ENCODE measurements around the gene MZT2B. TPM values are rescaled to one million over a fixed set of nuclear protein-coding genes. Genes with fewer than 3 reads are reported as not detected.
"Not testable (repeated sequence)": the region's sequence is repeated elsewhere in the genome, so short reads cannot be mapped to it uniquely, and the experiment has no call there.

MZT2B gene
- total and polyA plus RNA-seq, 2 of the 8 experiments (the other 6 are each of a cell fraction or from before 2014, with no cell fraction given), result 90.3 to 151 TPM

DNA sequence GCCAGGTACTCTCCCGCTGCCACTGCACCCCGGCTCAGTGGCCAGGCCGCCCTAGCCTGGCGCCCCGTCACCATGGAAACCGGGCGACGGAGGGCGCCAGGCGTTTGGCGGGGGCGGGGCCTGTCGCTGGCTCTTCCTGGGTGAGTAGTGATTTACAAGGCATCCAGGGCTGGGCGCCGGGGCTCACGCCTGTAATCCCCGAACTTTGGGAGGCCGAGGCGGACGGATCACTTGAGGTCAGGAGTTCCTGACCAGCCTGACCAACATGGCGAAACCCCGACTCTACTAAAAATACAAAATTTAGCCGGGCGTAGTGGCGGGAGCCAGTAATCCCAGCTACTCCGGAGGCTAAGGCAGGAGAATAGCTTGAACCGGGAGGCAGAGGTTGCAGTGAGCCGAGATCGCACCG is 37.1 kb upstream of the MZT2B start, which contains the start of gene CCDC74B:
Gene CCDC74B, minus strand, starts transcription at position 107 of the 409 bp plus-strand sequence. CDS start 116 bp downstream, outside the sequence.
- Histone ChIP-seq H3K4me3 (ENCODE audit: extremely low read depth in 1 of 4, insufficient read depth in 2 of 4, low read depth in 3 of 4, low read length in 4 of 4) (peak within 1 kb of the TSS in 3 of 4 experiments; percentile 17 to 53 (median 28); a peak in 6 of 8 replicates), H3K4me2 (ENCODE audit: insufficient read depth in 1 of 2, low read depth in 2 of 2, low read length in 2 of 2) (peak within 1 kb of the TSS; percentile 51 to 56)
- H3K27ac ChIP-seq (ENCODE audit: low read depth, low read length); H2BK120ac ChIP-seq (replicated peaks; ENCODE audit: low read depth, low read length); H2AFZ ChIP-seq (ENCODE audit: low read length); FAIRE-seq; H3K9ac ChIP-seq (replicated peaks in 1 of 4; ENCODE audit: extremely low read depth in 1 of 4, low read depth in 3 of 4, low read length in 3 of 4); H3K4me1 ChIP-seq (replicated peaks in 1 of 4; ENCODE audit: control insufficient read depth in 3 of 4, insufficient read depth in 4 of 4, low read length in 3 of 4); H3K23me2 ChIP-seq (ENCODE audit: low read depth, low read length); H3K23ac ChIP-seq (ENCODE audit: insufficient read length); H2BK20ac ChIP-seq (ENCODE audit: low read length); H3K14ac ChIP-seq (ENCODE audit: insufficient read length); H3K4ac ChIP-seq (replicated peaks; ENCODE audit: insufficient read length, low read depth, low read length); H3K79me2 ChIP-seq (ENCODE audit: control insufficient read depth in 1 of 2, insufficient read depth in 2 of 2, low read length in 2 of 2); H2BK15ac ChIP-seq (ENCODE audit: low read length); H2BK5ac ChIP-seq (ENCODE audit: low read depth, low read length); H4K5ac ChIP-seq (ENCODE audit: insufficient read length, low read depth, low read length); H3K79me1 ChIP-seq (ENCODE audit: low read depth, low read length); H4K20me1 ChIP-seq (replicated peaks in 1 of 2; ENCODE audit: control insufficient read depth in 1 of 2, insufficient read depth in 2 of 2, low read length in 2 of 2); H4K8ac ChIP-seq (ENCODE audit: extremely low read depth, insufficient read depth, low read length); H3K36me3 ChIP-seq (ENCODE audit: control insufficient read depth in 2 of 4, insufficient read depth in 4 of 4, low read length in 3 of 4); H3K9me3 ChIP-seq (ENCODE audit: insufficient read depth in 2 of 2, low read depth in 1 of 2, low read length in 1 of 2); H3K27me3 ChIP-seq (replicated peaks in 1 of 4; ENCODE audit: control insufficient read depth in 3 of 4, extremely low read depth in 1 of 4, insufficient read depth in 3 of 4, low read length in 3 of 4); H3K18ac ChIP-seq (ENCODE audit: extremely low read depth, low read length); H4K91ac ChIP-seq (replicated peaks; ENCODE audit: insufficient read length, low read length); H2AK5ac ChIP-seq (ENCODE audit: low read depth, low read length); H2BK12ac ChIP-seq (ENCODE audit: low read depth, low read length); H3K56ac ChIP-seq (replicated peaks; ENCODE audit: insufficient read length, low read depth, low read length): not testable (repeated sequence)
- ChIA-PET CTCF (ENCODE audit: partially characterized antibody) (interaction anchor here (1.9 kb wide), 1 partner anchor 37 kb away, joined by 4 read pairs; the partner anchor contains the start of gene MZT2B), POLR2A (ENCODE audit: partially characterized antibody) (interaction anchor here (1.2 kb wide), 1 partner anchor 36 kb away, joined by 3 read pairs; the partner anchor contains the start of gene SMPD4)
- 24% methylated on average over 18 of the region's 30 CpGs; no CpG with 5 or more reads in 1 of the 2 experiments for WGBS, 2 experiments (ENCODE audit: extremely low coverage in 1 of 2, insufficient coverage in 1 of 2, insufficient read length in 1 of 2, insufficient replicate concordance in 2 of 2, low coverage in 1 of 2, low lambda C conversion rate in 2 of 2, missing lambda C conversion rate in 1 of 2)
- DNase-seq (ENCODE audit: low read depth in 1 of 2, low spot score in 2 of 2), result peak in 1 of 2 experiments; percentile 78

GRCh38 chr2:130148515-130148914 is 33.5 kb upstream of the MZT2B start:
- H4K91ac ChIP-seq (replicated peaks; ENCODE audit: insufficient read length, low read length); H2AK5ac ChIP-seq (ENCODE audit: low read depth, low read length); H4K20me1 ChIP-seq (replicated peaks in 1 of 2; ENCODE audit: control insufficient read depth in 1 of 2, insufficient read depth in 2 of 2, low read length in 2 of 2); H2BK5ac ChIP-seq (ENCODE audit: low read depth, low read length); H3K4me1 ChIP-seq (replicated peaks in 1 of 4; ENCODE audit: control insufficient read depth in 3 of 4, insufficient read depth in 4 of 4, low read length in 3 of 4); H3K9me3 ChIP-seq (ENCODE audit: insufficient read depth in 2 of 2, low read depth in 1 of 2, low read length in 1 of 2); H4K5ac ChIP-seq (ENCODE audit: insufficient read length, low read depth, low read length); H3K14ac ChIP-seq (ENCODE audit: insufficient read length); H2BK12ac ChIP-seq (ENCODE audit: low read depth, low read length); H3K27ac ChIP-seq (ENCODE audit: low read depth, low read length); H4K8ac ChIP-seq (ENCODE audit: extremely low read depth, insufficient read depth, low read length); H3K79me2 ChIP-seq (ENCODE audit: control insufficient read depth in 1 of 2, insufficient read depth in 2 of 2, low read length in 2 of 2); H2BK120ac ChIP-seq (replicated peaks; ENCODE audit: low read depth, low read length); H3K4ac ChIP-seq (replicated peaks; ENCODE audit: insufficient read length, low read depth, low read length); H2BK20ac ChIP-seq (ENCODE audit: low read length); H3K4me3 ChIP-seq (ENCODE audit: extremely low read depth in 1 of 4, insufficient read depth in 2 of 4, low read depth in 3 of 4, low read length in 4 of 4); H3K23ac ChIP-seq (ENCODE audit: insufficient read length); H3K27me3 ChIP-seq (replicated peaks in 1 of 4; ENCODE audit: control insufficient read depth in 3 of 4, extremely low read depth in 1 of 4, insufficient read depth in 3 of 4, low read length in 3 of 4); H3K56ac ChIP-seq (replicated peaks; ENCODE audit: insufficient read length, low read depth, low read length); H3K79me1 ChIP-seq (ENCODE audit: low read depth, low read length); FAIRE-seq; H3K4me2 ChIP-seq (ENCODE audit: insufficient read depth in 1 of 2, low read depth in 2 of 2, low read length in 2 of 2); H3K9ac ChIP-seq (replicated peaks in 1 of 4; ENCODE audit: extremely low read depth in 1 of 4, low read depth in 3 of 4, low read length in 3 of 4); DNase-seq (ENCODE audit: low read depth in 1 of 2, low spot score in 2 of 2); H3K18ac ChIP-seq (ENCODE audit: extremely low read depth, low read length); POLR2A ChIA-PET (ENCODE audit: partially characterized antibody); CTCF ChIA-PET (ENCODE audit: partially characterized antibody); H2BK15ac ChIP-seq (ENCODE audit: low read length); H3K23me2 ChIP-seq (ENCODE audit: low read depth, low read length); H2AFZ ChIP-seq (ENCODE audit: low read length): not testable (repeated sequence)
- 93% methylated on average over 5 of the region's 6 CpGs; no CpG with 5 or more reads in 1 of the 2 experiments for WGBS, 2 experiments (ENCODE audit: extremely low coverage in 1 of 2, insufficient coverage in 1 of 2, insufficient read length in 1 of 2, insufficient replicate concordance in 2 of 2, low coverage in 1 of 2, low lambda C conversion rate in 2 of 2, missing lambda C conversion rate in 1 of 2)
- peaks cover 3 to 15% (median 6%) of the 10 kb centered on the region in 4 experiments; a peak in 5 of 8 replicates for H3K36me3 ChIP-seq (ENCODE audit: control insufficient read depth in 2 of 4, insufficient read depth in 4 of 4, low read length in 3 of 4)

All from H1 (cell line).